Breast epithelium (tissue), 4 donors: ENCODE results near the gene AARS1. TPM values are rescaled to one million over a fixed set of nuclear protein-coding genes. Genes with fewer than 3 reads are reported as not detected.
"Not testable (repeated sequence)": the region's sequence is repeated elsewhere in the genome, so short reads cannot be mapped to it uniquely, and the experiment has no call there.

Experiments used
- DNase-seq, 2 donors: peaks; one replicate each; pipeline ENCODE4 v3.0.0-alpha.2; 2019; ENCODE audit warnings: low spot score in 2 of 2
- H3K27ac ChIP-seq, 2 donors: fragments of 200-600 bp; sonication (generic) in 1 of 2; one replicate each; pipeline ENCODE4 v1.5.1; 2016 to 2019; ENCODE audit warnings: mild to moderate bottlenecking in 1 of 2
- H3K27me3 ChIP-seq, 2 donors: fragments of 200-600 bp; sonication (generic) in 1 of 2; one replicate each; pipeline versions ENCODE4 v1.5.1 to v1.6.0; 2017 to 2019; ENCODE audit warnings: control low read depth in 1 of 2, mild to moderate bottlenecking in 1 of 2
- H3K36me3 ChIP-seq: fragments of 200-600 bp; one replicate; pipeline ENCODE4 v1.5.1; 2019
- H3K4me1 ChIP-seq, 2 donors: fragments of 200-600 bp; sonication (generic); one replicate each; pipeline ENCODE4 v1.5.1; 2016 to 2019; ENCODE audit warnings: control low read depth in 1 of 2
- H3K4me3 ChIP-seq, 3 donors: fragments of 200-600 bp; sonication (generic); 1 replicate in 2 of 3; 2 replicates in 1 of 3; pipeline ENCODE4 v1.5.1; 2016 to 2019; ENCODE audit warnings: mild to moderate bottlenecking in 3 of 3, moderate library complexity in 2 of 3
- H3K9me3 ChIP-seq, 2 donors: fragments of 200-600 bp; sonication (generic) in 1 of 2; one replicate each; pipeline ENCODE4 v1.5.1; 2016 to 2019; ENCODE audit warnings: control low read depth in 1 of 2
- POLR2A ChIP-seq: fragments of 450-650 bp; IDR thresholded peaks from one replicate; pipeline ENCODE4 v1.6.1; 2016; ENCODE audit warnings: antibody characterized with exemption, mild to moderate bottlenecking, moderate library complexity
- POLR2AphosphoS5 ChIP-seq, 3 donors: sonication (generic); formaldehyde crosslinking; IDR thresholded peaks; one replicate each; pipeline ENCODE4 v1.6.1; 2017; ENCODE audit warnings: antibody characterized with exemption in 3 of 3
- intact Hi-C: fragments of 100-400 bp; cut with DNase I; formaldehyde crosslinking; loops from one replicate; pipeline ENCODE4 v1.15.1; 2023; ENCODE audit warnings: low total_unique reads
- total RNA-seq, 3 donors: library from RNA; depleted of rRNA; stranded (reverse); fragments of >200 nt; gene quantifications; one replicate each; pipeline ENCODE4 v1.1.0, GENCODE V29; 2016
- TF ChIP-seq, protein P1 (sequence below), 3 donors: fragments of 450-650 bp; IDR thresholded peaks; one replicate each; pipeline ENCODE4 v1.5.1; 2016 to 2017; ENCODE audit warnings: antibody characterized with exemption in 3 of 3, mild to moderate bottlenecking in 3 of 3, moderate library complexity in 3 of 3

AARS1 gene
- total RNA-seq, 3 donors from 2014 or later, result 74.3 to 90.5 (median 77.9) TPM

DNA sequence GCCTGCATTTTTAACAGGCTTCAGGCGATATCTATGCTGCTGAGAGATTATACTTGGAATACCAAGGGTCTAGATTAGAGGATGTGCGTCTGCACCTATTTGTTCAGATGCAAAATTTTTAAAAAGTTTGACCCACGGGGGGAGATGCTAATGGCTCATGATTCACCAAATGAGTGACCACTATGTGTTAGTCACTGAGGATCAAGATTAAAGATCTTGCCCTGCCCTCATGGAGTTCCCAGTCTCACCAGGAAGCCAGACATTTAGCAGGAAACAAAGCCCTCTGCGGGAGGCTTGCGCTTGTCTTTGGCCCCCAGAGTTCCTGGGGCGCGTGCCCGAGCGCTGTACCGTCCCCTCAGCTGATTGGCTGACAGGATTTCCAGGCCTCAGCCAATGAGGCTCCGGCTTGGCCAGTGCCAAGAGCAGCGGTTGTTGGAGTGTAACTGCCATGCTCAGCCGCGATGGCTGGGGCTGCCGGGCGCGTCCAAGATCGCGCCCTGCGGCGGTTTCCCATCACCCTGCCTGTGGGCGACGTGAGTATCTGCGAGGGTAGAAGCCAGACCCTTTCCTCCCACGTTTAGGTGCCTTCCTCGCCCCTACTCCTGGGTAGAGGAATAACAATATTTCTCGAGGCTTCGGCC lies 5.2 kb upstream of the AARS1 start:
- intact Hi-C loops, result no loop called here
- H3K4me3 ChIP-seq, result no peak overlapping the region
- no peak for DNase-seq
- no peaks in the 10 kb centered on the region for H3K36me3 ChIP-seq
- H3K27ac ChIP-seq, result no peak overlapping the region
- H3K4me1 ChIP-seq, result no peaks in the 10 kb centered on the region
- H3K27me3 ChIP-seq, result no peaks in the 10 kb centered on the region
- TF ChIP-seq POLR2A (no peak), POLR2AphosphoS5 (IDR thresholded peaks at IDR 0.05) (no peak)
- TF ChIP-seq, protein P1, sequence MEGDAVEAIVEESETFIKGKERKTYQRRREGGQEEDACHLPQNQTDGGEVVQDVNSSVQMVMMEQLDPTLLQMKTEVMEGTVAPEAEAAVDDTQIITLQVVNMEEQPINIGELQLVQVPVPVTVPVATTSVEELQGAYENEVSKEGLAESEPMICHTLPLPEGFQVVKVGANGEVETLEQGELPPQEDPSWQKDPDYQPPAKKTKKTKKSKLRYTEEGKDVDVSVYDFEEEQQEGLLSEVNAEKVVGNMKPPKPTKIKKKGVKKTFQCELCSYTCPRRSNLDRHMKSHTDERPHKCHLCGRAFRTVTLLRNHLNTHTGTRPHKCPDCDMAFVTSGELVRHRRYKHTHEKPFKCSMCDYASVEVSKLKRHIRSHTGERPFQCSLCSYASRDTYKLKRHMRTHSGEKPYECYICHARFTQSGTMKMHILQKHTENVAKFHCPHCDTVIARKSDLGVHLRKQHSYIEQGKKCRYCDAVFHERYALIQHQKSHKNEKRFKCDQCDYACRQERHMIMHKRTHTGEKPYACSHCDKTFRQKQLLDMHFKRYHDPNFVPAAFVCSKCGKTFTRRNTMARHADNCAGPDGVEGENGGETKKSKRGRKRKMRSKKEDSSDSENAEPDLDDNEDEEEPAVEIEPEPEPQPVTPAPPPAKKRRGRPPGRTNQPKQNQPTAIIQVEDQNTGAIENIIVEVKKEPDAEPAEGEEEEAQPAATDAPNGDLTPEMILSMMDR (IDR thresholded peaks at IDR 0.05), result no peak
- no peaks in the 10 kb centered on the region for H3K9me3 ChIP-seq

DNA sequence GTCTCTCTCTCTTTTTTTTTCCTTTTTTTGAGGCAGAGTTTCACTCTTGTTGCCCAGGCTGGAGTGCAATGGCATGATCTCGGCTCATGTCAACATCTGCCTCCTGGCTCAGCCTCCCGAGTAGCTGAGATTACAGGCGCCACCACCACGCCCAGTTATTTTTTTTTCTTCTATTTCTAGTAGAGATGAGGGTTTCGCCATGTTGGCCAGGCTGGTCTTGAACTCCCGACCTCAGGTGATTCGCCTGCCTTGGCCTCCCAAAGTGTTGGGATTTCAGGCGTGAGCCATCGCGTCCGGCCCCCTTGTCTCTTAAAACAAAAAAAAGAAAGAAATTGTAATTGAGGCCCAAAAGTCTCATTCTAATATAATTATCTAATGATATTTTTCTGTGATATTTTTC lies 2.8 kb upstream of the AARS1 start:
- intact Hi-C loops, result not testable (repeated sequence)

DNA sequence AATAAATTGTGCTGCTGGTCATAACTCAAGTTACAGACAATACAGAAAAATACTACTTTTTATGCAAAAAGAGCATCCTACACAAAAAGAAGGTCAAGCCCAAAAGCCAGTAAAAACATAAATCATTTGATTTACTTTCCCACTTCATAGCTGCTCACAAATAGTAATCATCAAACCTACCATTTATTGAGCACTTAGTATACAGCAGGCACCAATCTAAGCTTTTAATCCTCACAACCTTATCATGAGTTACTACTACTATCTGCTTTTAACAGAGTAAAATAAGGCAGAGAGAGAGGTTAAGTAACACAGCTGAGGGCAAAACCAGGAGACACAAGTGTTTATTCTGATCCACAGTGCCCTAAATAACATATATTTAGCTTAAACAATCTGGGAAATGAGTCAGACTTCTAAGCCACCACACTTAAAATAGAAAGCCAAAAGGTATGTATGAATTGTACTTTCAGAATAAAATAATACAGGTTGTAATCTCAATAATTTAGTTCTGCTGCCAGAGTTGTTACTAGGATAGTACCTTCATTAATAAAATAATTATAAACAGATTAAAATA lies 1.7 kb upstream of the AARS1 start:
- Histone ChIP-seq H3K9me3 (no peaks in the 10 kb centered on the region), H3K27ac (no peak overlapping the region), H3K4me3 (no peak overlapping the region), H3K4me1 (no peaks in the 10 kb centered on the region), H3K36me3 (no peaks in the 10 kb centered on the region), H3K27me3 (no peaks in the 10 kb centered on the region)
- intact Hi-C loops, result no loop called here
- no peak for DNase-seq
- no peak for TF ChIP-seq POLR2A
- TF ChIP-seq, protein P1 (IDR thresholded peaks at IDR 0.05), result no peak
- TF ChIP-seq POLR2AphosphoS5 (IDR thresholded peaks at IDR 0.05), result no peak

More for the DNA sequence above, 2.8 kb upstream of the AARS1 start:
- not testable (repeated sequence) for DNase-seq, H3K27me3 ChIP-seq, H3K4me1 ChIP-seq, H3K27ac ChIP-seq, H3K36me3 ChIP-seq, H3K4me3 ChIP-seq, H3K9me3 ChIP-seq

DNA sequence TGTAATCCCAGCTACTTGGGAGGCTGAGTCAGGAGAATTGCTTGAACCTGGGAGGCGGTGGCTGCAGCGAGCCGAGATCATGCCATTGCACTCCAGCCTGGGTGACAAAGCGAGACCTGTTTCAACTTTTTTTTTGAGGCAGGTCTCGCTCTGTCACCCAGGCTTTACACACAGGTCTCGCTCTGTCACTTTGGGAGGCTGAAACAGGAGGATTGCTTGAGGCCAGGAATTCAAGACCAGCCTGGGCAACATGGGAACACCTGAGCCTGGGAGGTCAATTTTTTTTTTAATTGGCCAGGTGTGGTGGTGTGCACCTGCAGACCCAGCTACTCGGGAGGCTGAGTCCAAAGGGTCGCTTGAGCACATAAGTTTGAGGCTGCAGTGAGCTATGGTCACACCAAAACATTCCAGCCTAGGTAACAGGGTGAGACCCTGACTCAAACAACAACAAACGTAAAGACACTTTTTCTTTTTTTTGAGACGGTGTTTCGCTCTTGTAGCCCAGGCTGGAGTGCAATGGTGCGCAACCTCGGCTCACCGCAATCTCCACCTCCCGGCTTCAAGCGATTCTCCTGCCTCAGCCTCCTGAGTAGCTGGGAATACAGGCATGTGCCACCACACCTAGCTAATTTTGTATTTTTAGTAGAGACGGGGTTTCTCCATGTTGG lies 1.9 kb downstream of the AARS1 start:
- not testable (repeated sequence) for DNase-seq

DNA sequence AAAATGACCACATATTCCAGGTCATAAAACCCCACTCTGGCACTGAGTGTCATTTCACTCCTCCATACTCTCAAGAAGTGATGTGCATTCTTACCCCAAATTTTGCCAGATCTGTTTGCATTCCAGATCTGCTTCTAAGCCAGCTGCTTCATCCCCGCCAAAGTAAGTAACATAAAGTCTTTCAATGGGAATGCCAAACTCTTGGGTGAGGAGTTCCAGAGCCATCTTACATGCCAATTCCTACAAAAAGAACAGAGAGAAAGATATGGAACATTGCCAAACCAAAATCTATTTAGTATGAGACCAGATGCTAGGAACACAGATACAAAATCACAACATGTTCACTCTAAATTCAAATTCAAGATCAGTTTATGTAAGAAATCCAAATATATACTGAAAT lies 12.9 kb downstream of the AARS1 start:
- H3K36me3 ChIP-seq, result no peaks in the 10 kb centered on the region
- H3K27me3 ChIP-seq, result no peaks in the 10 kb centered on the region
- no peaks in the 10 kb centered on the region for H3K9me3 ChIP-seq
- H3K4me3 ChIP-seq, result no peak overlapping the region
- H3K27ac ChIP-seq, result no peak overlapping the region
- no peak for DNase-seq
- no peaks in the 10 kb centered on the region for H3K4me1 ChIP-seq
- intact Hi-C loops, result no loop called here
- TF ChIP-seq POLR2A (no peak), POLR2AphosphoS5 (IDR thresholded peaks at IDR 0.05) (no peak)
- TF ChIP-seq, protein P1 (IDR thresholded peaks at IDR 0.05), result no peak

More for the DNA sequence above, 1.9 kb downstream of the AARS1 start:
- Histone ChIP-seq H3K4me3 (peak overlapping the region in 2 of 3 donors; percentile 66 to 90), H3K27ac (peak overlapping the region in 1 of 2 donors; percentile 38)
- H3K36me3 ChIP-seq, H3K27me3 ChIP-seq, H3K9me3 ChIP-seq, intact Hi-C loops, H3K4me1 ChIP-seq: not testable (repeated sequence)

DNA sequence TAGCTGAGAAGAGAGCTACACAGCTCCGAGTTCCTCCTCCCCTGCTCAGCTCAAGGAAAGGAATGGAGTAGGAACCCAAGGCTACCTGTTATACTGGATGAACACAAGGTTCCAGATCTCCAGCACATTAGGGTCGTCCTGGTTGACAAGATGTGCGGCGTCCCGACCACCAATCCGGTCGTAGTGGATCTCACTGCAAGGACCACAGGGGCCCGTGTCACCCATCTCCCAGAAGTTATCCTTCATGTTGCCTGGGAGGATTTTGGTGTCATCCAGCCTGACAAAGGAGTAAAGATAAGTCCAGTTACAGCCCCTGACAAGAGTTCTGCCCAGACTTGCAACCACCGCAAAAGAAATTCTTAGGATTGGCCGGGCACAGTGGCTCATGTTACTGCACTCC lies 17.6 kb downstream of the AARS1 start:
- Histone ChIP-seq H3K9me3 (no peaks in the 10 kb centered on the region), H3K36me3 (no peaks in the 10 kb centered on the region), H3K4me1 (no peaks in the 10 kb centered on the region), H3K27ac (no peak overlapping the region), H3K4me3 (no peak overlapping the region), H3K27me3 (no peaks in the 10 kb centered on the region)
- no peak for DNase-seq
- TF ChIP-seq POLR2A (no peak), POLR2AphosphoS5 (IDR thresholded peaks at IDR 0.05) (no peak)
- TF ChIP-seq, protein P1 (IDR thresholded peaks at IDR 0.05), result no peak
- intact Hi-C loops, result no loop called here
